ENCODE results near the gene OR5AU1. TPM values are rescaled to one million over a fixed set of nuclear protein-coding genes. Genes with fewer than 3 reads are reported as not detected.

The OR5AU1 gene
- not detected for polyA plus RNA-seq (ENCODE audit: insufficient read length)

DNA sequence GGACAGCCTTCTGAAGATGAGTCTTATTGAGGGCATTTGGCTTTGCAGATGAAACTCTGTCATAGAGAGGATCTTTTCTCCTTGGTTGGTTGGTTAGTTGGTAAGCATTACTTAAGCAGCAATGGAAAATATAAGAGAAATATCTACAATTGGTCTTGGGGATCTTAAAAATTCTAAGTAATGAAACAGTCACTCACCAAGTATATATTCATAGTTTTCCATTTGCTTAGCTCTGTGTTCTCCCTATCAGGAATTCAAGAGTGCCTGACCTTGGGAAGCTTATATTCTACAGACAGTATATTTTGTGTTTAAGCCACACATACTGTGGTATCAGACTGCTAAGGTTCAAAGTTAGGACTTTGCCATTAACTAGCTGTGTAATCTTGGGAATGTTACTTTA is at the start of gene OR5AU1:
Gene OR5AU1 (minus strand): TSS at position 101 of the 400 bp plus-strand sequence. CDS start 191 bp downstream, outside the sequence.
- DNase-seq (ENCODE audit: low read depth), result no peak

GRCh38 chr14:21205026-21205677 is 49.3 kb upstream of the OR5AU1 start:
- no peak for DNase-seq (ENCODE audit: low read depth)

- DNase-seq (ENCODE audit: low read depth), result no peak
Measured at GRCh38 chr14:21204167-21205025, 48.5 kb upstream of the OR5AU1 start.

GRCh38 chr14:21203470-21204166 is 47.8 kb upstream of the OR5AU1 start:
- no peak for DNase-seq (ENCODE audit: low read depth)

DNA sequence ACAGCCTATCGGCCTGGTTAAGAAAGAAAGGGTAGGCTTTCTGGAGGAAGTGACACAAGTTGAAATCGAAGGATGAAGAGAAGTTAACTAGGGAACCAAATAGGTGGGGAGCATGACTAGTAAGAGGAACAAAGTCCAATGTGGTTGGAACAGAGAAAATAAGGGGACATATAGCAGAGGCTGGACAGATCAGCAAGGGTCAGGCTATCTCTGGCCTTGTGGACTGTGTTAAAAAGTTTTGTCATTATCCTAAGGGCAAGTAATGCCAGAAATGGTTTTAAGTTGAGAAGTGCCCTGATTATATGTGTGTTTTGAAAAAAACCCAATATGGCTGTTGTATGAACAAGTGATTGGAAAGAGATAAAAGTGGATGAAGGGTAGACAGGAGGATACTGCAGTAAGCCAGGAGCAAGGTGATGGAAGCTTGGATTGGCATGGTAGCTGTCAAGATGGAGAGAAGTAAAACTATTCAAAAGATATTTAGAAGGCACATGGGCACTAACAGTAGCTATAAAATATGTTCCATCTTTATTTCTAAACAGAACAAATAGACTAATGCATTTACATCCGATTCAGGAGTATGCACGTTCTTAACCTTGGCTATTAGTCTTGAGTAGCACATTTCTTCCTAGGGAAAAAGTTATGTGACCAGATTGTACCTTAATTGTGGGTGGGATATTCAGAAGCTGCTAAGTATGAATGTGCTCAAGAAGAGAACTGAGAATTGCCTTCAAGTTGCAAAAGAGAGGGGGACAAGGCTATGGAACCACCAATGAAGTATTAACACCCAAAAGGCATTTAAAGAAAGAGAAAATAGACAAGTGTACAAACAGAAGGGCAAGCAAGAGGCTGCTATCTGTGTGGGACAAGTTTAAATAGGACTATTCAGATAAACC is 46.8 kb upstream of the OR5AU1 start:
- no peak for DNase-seq (ENCODE audit: low read depth)

- no peak for DNase-seq (ENCODE audit: low read depth)
Measured at GRCh38 chr14:21201732-21202462, 46.0 kb upstream of the OR5AU1 start.

GRCh38 chr14:21200752-21201461 is 45.0 kb upstream of the OR5AU1 start:
- no peak for DNase-seq (ENCODE audit: low read depth)

DNA sequence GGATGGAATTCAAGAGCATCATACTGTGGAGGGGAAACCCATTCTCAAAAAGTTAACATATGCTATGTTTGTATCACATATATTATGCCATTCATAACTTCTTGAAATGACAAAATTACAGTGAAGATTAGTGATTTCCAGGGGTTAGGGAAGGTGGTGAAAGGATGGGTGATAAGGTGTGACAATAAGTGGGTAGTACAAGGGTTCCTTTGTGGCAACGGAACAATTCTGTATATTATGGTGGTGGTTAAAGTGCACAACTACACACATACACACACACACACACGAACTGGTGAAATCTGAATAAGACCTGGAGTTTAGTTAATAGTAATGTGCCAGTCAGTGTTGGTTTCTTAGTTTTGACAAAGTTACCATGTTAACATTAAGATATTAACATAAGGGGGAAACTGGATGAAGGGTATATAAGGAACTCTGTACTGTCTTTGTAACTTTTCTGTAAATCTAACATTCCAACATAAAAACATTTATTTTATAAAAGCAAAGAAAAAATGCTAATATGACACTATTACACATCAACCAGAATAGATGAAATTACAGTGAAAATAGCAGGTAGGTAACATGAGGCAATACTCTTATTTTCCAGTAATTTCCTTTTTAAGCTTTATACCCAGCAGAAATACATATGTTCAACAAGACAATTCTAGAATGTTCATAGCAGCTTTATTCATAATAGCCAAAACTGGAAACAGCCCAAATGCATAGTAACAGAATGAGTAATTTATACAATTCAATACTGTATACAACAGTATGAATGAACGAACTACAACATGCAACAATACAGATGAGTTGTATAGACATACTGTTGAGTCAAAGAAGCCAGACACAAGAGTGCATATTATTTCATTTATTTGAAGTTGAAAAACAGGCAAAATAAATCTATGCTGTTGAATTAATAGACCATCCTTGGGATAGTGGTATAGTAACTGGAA is 44.0 kb upstream of the OR5AU1 start:
- no peak for DNase-seq (ENCODE audit: low read depth)

DNA sequence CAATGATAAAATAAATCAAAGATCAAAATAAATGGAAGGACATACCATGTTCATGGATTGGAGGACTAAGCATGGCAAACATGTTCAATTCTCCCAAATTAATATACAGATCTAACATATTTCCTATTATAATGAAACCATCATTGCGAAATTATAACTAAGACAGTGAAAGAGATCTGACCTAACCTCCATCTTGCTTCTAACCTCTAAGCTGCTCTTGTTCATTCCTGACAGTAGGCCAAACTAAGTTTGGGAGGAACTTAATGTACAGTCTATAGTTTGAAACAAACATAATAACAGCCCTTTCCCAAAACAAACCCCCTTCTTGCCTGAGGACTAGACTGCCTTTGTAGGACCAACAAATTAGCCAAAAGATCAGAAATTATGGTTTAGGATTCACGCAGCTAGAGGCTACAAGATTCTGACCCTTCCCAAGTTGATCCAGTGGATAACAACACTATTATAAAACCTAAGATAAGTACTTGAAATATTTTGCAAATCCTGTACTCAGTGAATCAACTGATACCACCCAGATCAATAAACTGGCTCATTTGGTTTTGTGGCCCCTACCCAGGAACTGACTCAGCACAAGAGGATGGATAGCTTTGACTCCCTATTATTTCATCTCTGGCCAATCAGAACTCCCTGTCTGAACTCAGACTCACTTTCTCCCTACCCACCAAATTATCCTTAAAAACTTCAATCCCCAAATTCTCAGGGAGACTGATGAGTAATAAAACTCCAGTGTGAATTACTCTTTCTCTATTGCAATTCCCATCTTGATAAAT is 41.7 kb upstream of the OR5AU1 start:
- DNase-seq (ENCODE audit: low read depth), result no peak

DNA sequence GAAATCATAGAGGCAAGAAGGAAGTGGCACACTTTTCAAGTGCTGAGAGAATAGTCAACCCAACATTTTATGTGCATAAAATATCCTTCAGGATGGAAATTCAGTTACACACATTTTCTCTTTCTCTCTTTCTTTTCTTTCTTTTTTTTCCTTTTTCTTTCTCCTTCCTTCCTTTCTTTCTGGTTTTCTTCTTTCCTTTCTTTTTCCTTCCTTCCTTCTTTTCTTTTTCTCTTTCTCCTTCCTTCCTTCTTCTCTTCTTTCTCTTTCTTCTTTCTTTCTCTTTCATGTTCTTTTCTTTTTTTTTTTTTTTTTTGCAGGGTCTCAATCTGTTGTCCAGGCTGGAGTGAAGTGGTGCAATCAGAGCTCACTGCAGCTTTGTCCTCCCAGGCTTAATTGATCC is 38.7 kb upstream of the OR5AU1 start:
- DNase-seq (ENCODE audit: low read depth), result no peak

DNA sequence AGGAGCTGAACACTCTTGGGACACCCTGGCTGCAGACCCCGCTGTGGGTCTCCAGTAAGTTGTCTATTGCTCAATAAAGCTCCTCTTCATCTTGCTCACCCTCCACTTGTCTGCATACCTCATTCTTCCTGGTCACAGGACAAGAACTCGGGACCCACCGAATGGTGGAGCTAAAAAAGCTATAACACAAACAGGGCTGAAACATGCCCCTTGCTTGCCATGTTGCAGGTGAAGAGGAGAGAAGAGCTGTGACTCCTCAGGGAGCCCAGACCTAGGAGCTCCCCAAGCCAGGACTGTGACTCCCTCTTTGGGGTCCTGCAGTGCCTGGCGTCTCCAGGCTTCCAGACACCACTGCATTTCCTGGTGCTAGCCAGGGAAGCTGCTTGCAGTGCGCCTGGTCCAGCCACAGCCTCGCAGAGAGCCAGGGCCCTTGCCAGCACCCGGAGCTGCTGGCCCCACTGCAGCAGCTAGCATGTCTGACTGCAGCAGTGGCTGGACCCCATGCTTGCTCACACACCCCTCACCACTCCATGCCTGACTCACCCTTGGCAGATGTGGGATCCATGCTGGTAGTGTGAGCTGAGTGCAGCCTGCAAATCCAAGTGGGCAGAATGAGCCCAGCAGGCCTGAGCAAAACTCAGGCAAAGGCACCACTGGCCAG is 37.1 kb upstream of the OR5AU1 start:
- DNase-seq (ENCODE audit: low read depth), result no peak

GRCh38 chr14:21192447-21192822 is 36.6 kb upstream of the OR5AU1 start:
- no peak for DNase-seq (ENCODE audit: low read depth)

DNA sequence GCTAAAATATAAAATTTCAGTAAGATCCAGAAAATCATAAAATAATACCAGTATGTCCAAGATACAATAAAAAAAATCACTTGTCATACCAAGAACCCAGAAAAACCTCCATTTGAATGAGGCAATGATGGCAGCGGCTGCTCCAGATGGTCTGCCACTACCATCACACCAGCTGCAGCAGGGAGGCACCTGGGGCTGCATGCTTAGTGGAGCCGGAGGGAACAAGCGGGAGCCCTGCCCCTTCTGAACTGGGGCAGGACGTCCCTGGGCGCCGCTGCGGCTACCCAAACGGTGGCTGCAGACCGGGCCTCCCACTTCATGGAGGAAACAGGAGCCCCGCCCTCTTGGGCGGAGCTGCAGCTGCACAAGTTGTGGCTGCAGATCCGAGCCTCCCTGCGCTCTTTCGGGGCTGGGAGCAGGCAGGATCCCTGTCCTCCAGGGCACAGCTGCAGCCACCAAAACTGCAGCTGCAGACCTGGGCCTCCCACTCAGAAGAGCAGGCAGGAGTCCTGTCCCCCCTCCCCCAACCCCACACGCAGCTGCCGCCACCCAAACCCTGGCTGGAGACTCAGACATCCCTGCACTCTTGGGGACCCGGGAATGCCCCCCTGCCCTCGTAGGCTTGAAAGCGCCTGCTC is 36.1 kb upstream of the OR5AU1 start:
- DNase-seq (ENCODE audit: low read depth), result peak; percentile 9

- no peak for DNase-seq (ENCODE audit: low read depth)
Measured at GRCh38 chr14:21191261-21191808, 35.5 kb upstream of the OR5AU1 start.

DNA sequence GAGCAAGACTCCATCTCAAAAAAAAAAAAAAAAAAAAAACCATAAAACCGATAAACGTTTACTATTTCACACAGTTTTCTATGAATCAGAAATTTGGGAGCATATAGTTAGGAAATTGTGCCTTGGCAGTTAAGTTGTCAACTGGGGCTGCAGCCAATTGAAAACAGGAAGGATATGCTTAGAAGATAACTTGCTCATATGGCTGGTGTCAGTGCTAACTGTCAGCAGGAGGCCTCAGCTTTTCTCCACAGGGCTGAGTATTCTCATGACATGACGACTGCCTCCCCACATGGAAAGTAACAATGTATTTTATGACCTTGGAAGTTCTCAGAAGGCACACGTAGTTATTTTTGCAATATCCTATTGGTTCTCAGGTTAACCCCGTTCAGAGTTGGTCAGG is 29.6 kb upstream of the OR5AU1 start:
- no peak for DNase-seq (ENCODE audit: low read depth)

DNA sequence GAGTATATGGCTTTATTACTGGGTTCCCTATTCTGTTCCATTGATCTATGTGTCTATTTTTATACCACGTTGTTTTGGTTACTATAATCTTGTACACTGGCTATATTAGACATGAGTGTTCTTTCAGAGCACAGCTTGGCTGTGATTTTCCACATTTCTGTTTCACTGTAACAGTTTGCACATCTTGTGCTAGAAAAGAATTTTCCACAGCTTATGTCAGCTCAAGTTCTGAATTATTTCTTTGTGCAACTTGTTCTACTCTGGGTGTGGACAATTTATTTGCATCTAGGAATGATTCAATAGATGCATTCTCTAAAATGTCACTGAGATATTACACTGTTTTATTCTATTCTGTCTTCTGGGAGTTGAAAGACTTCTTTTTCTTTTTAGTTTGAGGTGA is 28.4 kb upstream of the OR5AU1 start:
- no peak for DNase-seq (ENCODE audit: low read depth)

DNA sequence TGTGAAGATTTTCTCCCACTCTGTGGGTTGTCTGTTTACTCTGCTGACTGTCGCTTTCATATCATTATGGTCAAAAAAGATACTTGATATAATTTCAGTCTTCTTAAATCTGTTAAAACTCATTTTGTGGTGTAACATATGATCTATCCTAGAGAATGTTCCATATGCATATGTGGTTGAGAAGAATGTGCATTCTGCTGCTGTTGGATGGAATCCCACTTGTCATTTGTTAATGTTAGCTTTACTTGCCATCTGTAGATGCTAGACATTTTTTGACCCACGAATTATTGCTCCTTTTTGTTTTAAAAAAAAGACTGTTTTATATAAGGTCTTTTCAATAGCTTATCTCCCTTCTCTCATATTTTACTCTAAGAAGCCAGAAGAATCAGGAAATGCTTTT is 26.3 kb upstream of the OR5AU1 start:
- no peak for DNase-seq (ENCODE audit: low read depth)
